SKM-1 (cell line): ENCODE data around the gene STOML1.
"Not testable (repeated sequence)": the region's sequence is repeated elsewhere in the genome, so short reads cannot be mapped to it uniquely, and the experiment has no call there.

Source experiments
- DNase-seq: peaks from one replicate; lab custom pipeline; 2025; ENCODE audit not compliant: unreplicated experiment; lab: John Stamatoyannopoulos, UW

The STOML1 gene

GRCh38 chr15:73965094-73965757, 26.9 kb downstream of the STOML1 start:
- DNase-seq = no peak

GRCh38 chr15:73964736-73965093, 27.4 kb downstream of the STOML1 start:
- DNase-seq = peak; percentile 57

- DNase-seq = no peak
Observed at GRCh38 chr15:73962433-73962832, 29.7 kb downstream of the STOML1 start.

- DNase-seq = not testable (repeated sequence)
Observed at GRCh38 chr15:73960472-73961070, 31.5 kb downstream of the STOML1 start.

- no peak for DNase-seq
Observed at GRCh38 chr15:73959801-73960200, 32.3 kb downstream of the STOML1 start.

GRCh38 chr15:73959012-73959581, 33.0 kb downstream of the STOML1 start:
- no peak for DNase-seq

- DNase-seq = no peak
Observed at GRCh38 chr15:73957785-73958184, 34.3 kb downstream of the STOML1 start.

GRCh38 chr15:73957276-73957675, 34.8 kb downstream of the STOML1 start:
- no peak for DNase-seq

- DNase-seq = no peak
Observed at GRCh38 chr15:73956743-73957135, 35.4 kb downstream of the STOML1 start.

- DNase-seq = no peak
Observed at GRCh38 chr15:73955861-73956742, 36.0 kb downstream of the STOML1 start.

- DNase-seq = no peak
Observed at GRCh38 chr15:73955326-73955725, 36.8 kb downstream of the STOML1 start.

GRCh38 chr15:73954188-73955145, 37.6 kb downstream of the STOML1 start:
- DNase-seq = no peak

GRCh38 chr15:73952913-73953750, 39.0 kb downstream of the STOML1 start:
- DNase-seq = no peak

GRCh38 chr15:73952171-73952912, 39.8 kb downstream of the STOML1 start:
- no peak for DNase-seq

GRCh38 chr15:73951601-73952000, 40.5 kb downstream of the STOML1 start:
- DNase-seq = no peak

- DNase-seq = peak; percentile 68
Observed at GRCh38 chr15:73950831-73951561, 41.1 kb downstream of the STOML1 start.

- DNase-seq = no peak
Observed at GRCh38 chr15:73950479-73950830, 41.6 kb downstream of the STOML1 start.

- DNase-seq = no peak
Observed at GRCh38 chr15:73949496-73949895, 42.6 kb downstream of the STOML1 start.
